ENCODE results near the gene GRIK2.

DNA sequence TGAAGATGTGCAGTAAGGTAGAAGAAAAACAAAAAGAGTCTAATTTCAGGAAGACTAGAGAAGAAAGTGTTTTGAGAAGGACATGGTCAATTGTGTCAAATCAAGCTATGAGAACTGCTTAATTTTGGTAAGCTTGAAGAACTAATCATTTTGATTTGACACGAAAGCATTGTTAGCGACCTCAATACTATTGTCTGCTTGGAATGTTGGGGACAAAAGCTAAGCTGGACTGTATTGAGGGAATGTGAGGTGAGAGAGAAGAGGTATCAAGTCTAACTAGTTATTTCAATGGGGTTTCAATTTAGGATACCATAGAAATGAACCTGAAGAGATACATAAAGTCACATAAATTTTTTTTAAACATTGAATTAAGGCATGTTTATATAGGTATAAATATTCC is 309.8 kb downstream of the GRIK2 start:
- TF ChIP-seq, protein P1, sequence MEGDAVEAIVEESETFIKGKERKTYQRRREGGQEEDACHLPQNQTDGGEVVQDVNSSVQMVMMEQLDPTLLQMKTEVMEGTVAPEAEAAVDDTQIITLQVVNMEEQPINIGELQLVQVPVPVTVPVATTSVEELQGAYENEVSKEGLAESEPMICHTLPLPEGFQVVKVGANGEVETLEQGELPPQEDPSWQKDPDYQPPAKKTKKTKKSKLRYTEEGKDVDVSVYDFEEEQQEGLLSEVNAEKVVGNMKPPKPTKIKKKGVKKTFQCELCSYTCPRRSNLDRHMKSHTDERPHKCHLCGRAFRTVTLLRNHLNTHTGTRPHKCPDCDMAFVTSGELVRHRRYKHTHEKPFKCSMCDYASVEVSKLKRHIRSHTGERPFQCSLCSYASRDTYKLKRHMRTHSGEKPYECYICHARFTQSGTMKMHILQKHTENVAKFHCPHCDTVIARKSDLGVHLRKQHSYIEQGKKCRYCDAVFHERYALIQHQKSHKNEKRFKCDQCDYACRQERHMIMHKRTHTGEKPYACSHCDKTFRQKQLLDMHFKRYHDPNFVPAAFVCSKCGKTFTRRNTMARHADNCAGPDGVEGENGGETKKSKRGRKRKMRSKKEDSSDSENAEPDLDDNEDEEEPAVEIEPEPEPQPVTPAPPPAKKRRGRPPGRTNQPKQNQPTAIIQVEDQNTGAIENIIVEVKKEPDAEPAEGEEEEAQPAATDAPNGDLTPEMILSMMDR (IDR thresholded peaks at IDR 0.05; ENCODE audit: insufficient read depth, low read depth, low read length): no peak
- TF ChIP-seq EZH2 (IDR thresholded peaks at IDR 0.05; ENCODE audit: insufficient read depth, low read length): no peak
